CD4-positive, alpha-beta T cell treated with Interferon gamma for 1 hour (primary cell): ENCODE measurements around the gene VWA7.
"Not testable (repeated sequence)": the region's sequence is repeated elsewhere in the genome, so short reads cannot be mapped to it uniquely, and the experiment has no call there.

ENCODE experiments used
- DNase-seq: peaks from one replicate; pipeline ENCODE4 v3.0.0-alpha.2; 2020

VWA7 gene

GRCh38 chr6:31776989-31777666 lies at the start of gene VWA7:
TSS of gene VWA7 (minus strand) at chr6:31777328. CDS start at chr6:31776779, 549 bp downstream.
- DNase-seq, result peak; percentile 83

GRCh38 chr6:31826793-31827285 lies 49.7 kb upstream of the VWA7 start:
- DNase-seq, result no peak

- DNase-seq, result no peak
These were observed 48.4 kb upstream of the VWA7 start for GRCh38 chr6:31825553-31825952.

GRCh38 chr6:31823592-31824196 lies 46.6 kb upstream of the VWA7 start:
- DNase-seq, result not testable (repeated sequence)

- DNase-seq, result peak; percentile 76
These were observed 45.1 kb upstream of the VWA7 start for GRCh38 chr6:31822036-31822821.

- DNase-seq, result peak; percentile 45
These were observed 44.3 kb upstream of the VWA7 start for GRCh38 chr6:31821301-31822035.

- DNase-seq, result not testable (repeated sequence)
These were observed 43.3 kb upstream of the VWA7 start for GRCh38 chr6:31820399-31820798.

GRCh38 chr6:31819871-31820299 lies 42.8 kb upstream of the VWA7 start:
- DNase-seq, result no peak

GRCh38 chr6:31817929-31818511 lies 40.9 kb upstream of the VWA7 start:
- peak; percentile 18 for DNase-seq

- not testable (repeated sequence) for DNase-seq
These were observed 40.2 kb upstream of the VWA7 start for GRCh38 chr6:31817133-31817928.

- peak; percentile 87 for DNase-seq
These were observed 38.1 kb upstream of the VWA7 start, which contains the start of the genes HSPA1A and HSPA1L for GRCh38 chr6:31815025-31815838. TSS of gene HSPA1A (plus strand) at chr6:31815543. CDS start at chr6:31815757, 214 bp downstream. TSS of gene HSPA1L (minus strand) at chr6:31815283. CDS start at chr6:31811972, 3,311 bp downstream.

GRCh38 chr6:31814677-31815024 lies 37.5 kb upstream of the VWA7 start:
- DNase-seq, result peak; percentile 72

GRCh38 chr6:31813465-31813849 lies 36.3 kb upstream of the VWA7 start:
- DNase-seq, result no peak

- DNase-seq, result no peak
These were observed 34.5 kb upstream of the VWA7 start for GRCh38 chr6:31811645-31812044.

- not testable (repeated sequence) for DNase-seq
These were observed 31.5 kb upstream of the VWA7 start for GRCh38 chr6:31808599-31808998.

GRCh38 chr6:31806470-31807272 lies 29.5 kb upstream of the VWA7 start, which contains the start of gene LSM2:
TSS of gene LSM2 (minus strand) at chr6:31806966. CDS start at chr6:31806757, 209 bp downstream.
- peak; percentile 98 for DNase-seq

GRCh38 chr6:31805939-31806469 lies 28.9 kb upstream of the VWA7 start:
- DNase-seq, result no peak

GRCh38 chr6:31801031-31801927 lies 24.2 kb upstream of the VWA7 start:
- DNase-seq, result not testable (repeated sequence)
